GM06990 (cell line): Measurements from ENCODE around the gene ARHGAP26.

Source experiments
- DNase-seq: peaks from one replicate; pipeline ENCODE4 v3.0.0-alpha.2; 2011; ENCODE audit not compliant: insufficient read length; ENCODE audit errors: extremely low read depth
- H3K27me3 ChIP-seq: replicated peaks from 2 replicates; pipeline ENCODE4 v1.6.0; 2011; ENCODE audit warnings: low read length; ENCODE audit not compliant: control insufficient read depth, insufficient read depth
- H3K36me3 ChIP-seq: 2 replicates; pipeline ENCODE4 v1.5.1; 2011; ENCODE audit warnings: low read length; ENCODE audit not compliant: control insufficient read depth, insufficient read depth
- H3K4me3 ChIP-seq: replicated peaks from 2 replicates; pipeline ENCODE4 v1.5.1; 2011; ENCODE audit warnings: low read depth, mild to moderate bottlenecking, control low read depth, low read length
- CTCF ChIP-seq: IDR thresholded peaks from 2 replicates; pipeline ENCODE4 v1.5.1; 2011; ENCODE audit warnings: low read length, control low read depth, mild to moderate bottlenecking, inconsistent platforms; ENCODE audit not compliant: insufficient read depth, poor library complexity, severe bottlenecking

ARHGAP26 gene

GRCh38 chr5:142757564-142757963, 12.6 kb upstream of the ARHGAP26 start:
- no peak for DNase-seq
- TF ChIP-seq CTCF = no peak
- Histone ChIP-seq H3K4me3 (no peak overlapping the region), H3K36me3 (no peaks in the 10 kb centered on the region), H3K27me3 (no peaks in the 10 kb centered on the region)

- H3K36me3 ChIP-seq = no peaks in the 10 kb centered on the region
- no peak overlapping the region for H3K4me3 ChIP-seq
- DNase-seq = no peak
Observed at GRCh38 chr5:142758062-142758795, 11.9 kb upstream of the ARHGAP26 start.

GRCh38 chr5:142758796-142759145, 11.4 kb upstream of the ARHGAP26 start:
- H3K27me3 ChIP-seq = no peaks in the 10 kb centered on the region
- no peaks in the 10 kb centered on the region for H3K36me3 ChIP-seq
- H3K4me3 ChIP-seq = no peak overlapping the region
- TF ChIP-seq CTCF = no peak
- no peak for DNase-seq

More at GRCh38 chr5:142758062-142758795, 11.9 kb upstream of the ARHGAP26 start:
- no peaks in the 10 kb centered on the region for H3K27me3 ChIP-seq
- TF ChIP-seq CTCF = no peak

- no peak for TF ChIP-seq CTCF
- no peaks in the 10 kb centered on the region for H3K36me3 ChIP-seq
Observed at GRCh38 chr5:142763701-142764100, 6.5 kb upstream of the ARHGAP26 start.

GRCh38 chr5:142767178-142767577, 3.0 kb upstream of the ARHGAP26 start:
- Histone ChIP-seq H3K27me3 (no peaks in the 10 kb centered on the region), H3K4me3 (no peak overlapping the region), H3K36me3 (no peaks in the 10 kb centered on the region)
- no peak for DNase-seq
- TF ChIP-seq CTCF = no peak

More at GRCh38 chr5:142763701-142764100, 6.5 kb upstream of the ARHGAP26 start:
- Histone ChIP-seq H3K27me3 (no peaks in the 10 kb centered on the region), H3K4me3 (no peak overlapping the region)
- DNase-seq = no peak

GRCh38 chr5:142767911-142768310, 2.3 kb upstream of the ARHGAP26 start:
- no peak for TF ChIP-seq CTCF
- no peak for DNase-seq
- no peak overlapping the region for H3K4me3 ChIP-seq

More at GRCh38 chr5:142767911-142768310, 2.3 kb upstream of the ARHGAP26 start:
- Histone ChIP-seq H3K27me3 (no peaks in the 10 kb centered on the region), H3K36me3 (no peaks in the 10 kb centered on the region)
